Measurements from ENCODE around the gene TIA1. TPM values are rescaled to one million over a fixed set of nuclear protein-coding genes. Genes with fewer than 3 reads are reported as not detected.
"Not testable (repeated sequence)": the region's sequence is repeated elsewhere in the genome, so short reads cannot be mapped to it uniquely, and the experiment has no call there.

The TIA1 gene
- total RNA-seq, 4 donors from 2014 or later = 31.2 to 115 (median 58.0) TPM

DNA sequence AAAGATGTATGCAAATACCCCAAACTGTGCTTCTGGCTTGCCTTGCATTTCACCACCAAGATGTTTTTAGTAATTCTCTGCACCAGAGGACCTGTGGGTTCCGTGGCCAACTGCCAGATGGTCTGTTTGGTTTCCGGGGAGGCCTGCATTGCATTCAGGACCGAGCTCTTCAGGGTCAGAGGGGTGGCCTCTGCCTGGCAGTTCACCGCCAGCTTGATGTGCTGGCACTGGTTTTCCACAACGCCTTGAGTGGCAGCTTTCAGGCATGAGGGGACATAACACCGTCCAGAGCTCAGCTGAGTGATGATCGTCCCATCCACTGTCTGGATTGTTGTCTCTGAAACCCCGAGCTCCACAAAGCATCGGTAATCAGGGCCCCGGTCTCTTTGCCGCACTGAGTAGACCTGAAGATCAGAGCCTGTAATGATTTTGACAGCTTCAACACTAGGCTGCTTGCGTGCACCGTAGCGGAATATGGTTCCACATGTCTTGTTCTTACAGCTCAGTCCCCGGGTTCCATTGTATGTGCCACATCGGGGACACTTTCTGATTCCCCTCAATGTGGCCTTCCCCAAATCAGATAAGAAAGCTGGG lies 67.0 kb downstream of the TIA1 start:
- Histone ChIP-seq H3K4me1 (no peaks in the 10 kb centered on the region), H3K4me3 (no peak overlapping the region), H3K27ac (no peak overlapping the region), H3K36me3 (peaks cover 50% of the 10 kb centered on the region), H3K27me3 (no peaks in the 10 kb centered on the region), H3K9me3 (no peaks in the 10 kb centered on the region)
- TF ChIP-seq POLR2AphosphoS5 (IDR thresholded peaks at IDR 0.05) = no peak
- TF ChIP-seq, protein P1, sequence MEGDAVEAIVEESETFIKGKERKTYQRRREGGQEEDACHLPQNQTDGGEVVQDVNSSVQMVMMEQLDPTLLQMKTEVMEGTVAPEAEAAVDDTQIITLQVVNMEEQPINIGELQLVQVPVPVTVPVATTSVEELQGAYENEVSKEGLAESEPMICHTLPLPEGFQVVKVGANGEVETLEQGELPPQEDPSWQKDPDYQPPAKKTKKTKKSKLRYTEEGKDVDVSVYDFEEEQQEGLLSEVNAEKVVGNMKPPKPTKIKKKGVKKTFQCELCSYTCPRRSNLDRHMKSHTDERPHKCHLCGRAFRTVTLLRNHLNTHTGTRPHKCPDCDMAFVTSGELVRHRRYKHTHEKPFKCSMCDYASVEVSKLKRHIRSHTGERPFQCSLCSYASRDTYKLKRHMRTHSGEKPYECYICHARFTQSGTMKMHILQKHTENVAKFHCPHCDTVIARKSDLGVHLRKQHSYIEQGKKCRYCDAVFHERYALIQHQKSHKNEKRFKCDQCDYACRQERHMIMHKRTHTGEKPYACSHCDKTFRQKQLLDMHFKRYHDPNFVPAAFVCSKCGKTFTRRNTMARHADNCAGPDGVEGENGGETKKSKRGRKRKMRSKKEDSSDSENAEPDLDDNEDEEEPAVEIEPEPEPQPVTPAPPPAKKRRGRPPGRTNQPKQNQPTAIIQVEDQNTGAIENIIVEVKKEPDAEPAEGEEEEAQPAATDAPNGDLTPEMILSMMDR (IDR thresholded peaks at IDR 0.05) = no peak
- TF ChIP-seq POLR2A (IDR thresholded peaks at IDR 0.05) = no peak
- no peak for TF ChIP-seq EP300 (IDR thresholded peaks at IDR 0.05)
- WGBS = 94% methylated on average over 14 of the region's 16 CpGs
- DNase-seq (ENCODE audit: low spot score in 2 of 2) = no peak

DNA sequence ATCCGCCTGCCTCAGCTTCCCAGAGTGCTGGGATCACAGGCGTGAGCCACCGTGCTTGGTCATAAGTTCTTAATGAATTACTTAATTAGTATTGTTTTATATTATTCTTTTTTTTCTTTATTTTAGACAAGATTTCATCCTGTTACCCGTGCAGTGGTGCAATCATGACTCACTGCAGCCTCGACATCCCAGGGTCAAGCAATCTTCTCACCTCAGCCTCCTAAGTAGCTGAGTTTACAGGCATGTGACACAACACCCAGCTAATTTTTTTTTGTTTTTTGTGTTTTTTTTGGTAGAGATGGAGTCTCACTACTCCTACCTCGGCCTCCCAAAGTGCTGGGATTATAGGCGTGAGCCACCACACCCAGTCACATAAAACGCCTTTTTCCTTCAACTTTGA lies 74.9 kb downstream of the TIA1 start:
- H3K27ac ChIP-seq = no peak overlapping the region
- no peaks in the 10 kb centered on the region for H3K9me3 ChIP-seq
- DNase-seq (ENCODE audit: low spot score in 2 of 2) = no peak
- H3K36me3 ChIP-seq = peaks cover 82% of the 10 kb centered on the region
- no peak overlapping the region for H3K4me3 ChIP-seq
- TF ChIP-seq POLR2A (IDR thresholded peaks at IDR 0.05) (no peak), EP300 (IDR thresholded peaks at IDR 0.05) (no peak), POLR2AphosphoS5 (IDR thresholded peaks at IDR 0.05) (no peak)
- TF ChIP-seq, protein P1 (IDR thresholded peaks at IDR 0.05) = no peak
- WGBS = 94% methylated on average over 8 of the region's 8 CpGs
- no peaks in the 10 kb centered on the region for H3K27me3 ChIP-seq
- H3K4me1 ChIP-seq = no peaks in the 10 kb centered on the region

DNA sequence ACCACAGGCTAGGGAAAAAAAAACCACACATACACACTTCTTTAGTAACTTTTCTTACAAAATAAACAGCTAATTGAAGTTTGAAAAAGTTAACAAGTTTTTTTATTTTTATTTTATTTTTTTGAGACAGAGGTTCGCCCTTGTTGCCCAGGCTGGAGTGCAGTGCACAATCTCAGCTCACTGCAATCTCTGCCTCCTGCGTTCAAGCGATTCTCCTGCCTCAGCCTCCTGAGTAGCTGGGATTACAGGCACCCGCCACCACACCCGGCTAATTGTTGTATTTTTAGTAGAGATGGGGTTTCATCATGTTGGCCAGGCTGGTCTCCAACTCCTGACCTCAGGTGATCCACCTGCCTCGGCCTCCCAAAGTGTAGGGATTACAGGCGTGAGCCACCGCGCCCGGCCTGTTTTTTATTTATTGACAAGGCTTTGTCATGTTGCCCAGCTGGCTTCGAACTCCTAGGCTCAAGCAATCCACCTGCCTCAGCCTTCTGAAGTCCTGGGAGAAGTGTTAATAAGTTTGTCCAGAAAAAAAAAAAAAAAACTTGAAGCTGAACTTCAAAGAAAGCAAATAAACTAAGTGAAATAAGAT lies 78.7 kb downstream of the TIA1 start:
- not testable (repeated sequence) for DNase-seq (ENCODE audit: low spot score in 2 of 2); H3K27me3 ChIP-seq; H3K4me3 ChIP-seq; H3K27ac ChIP-seq; H3K9me3 ChIP-seq; H3K4me1 ChIP-seq
- WGBS = 95% methylated on average over 11 of the region's 11 CpGs
- peaks cover 83% of the 10 kb centered on the region for H3K36me3 ChIP-seq

DNA sequence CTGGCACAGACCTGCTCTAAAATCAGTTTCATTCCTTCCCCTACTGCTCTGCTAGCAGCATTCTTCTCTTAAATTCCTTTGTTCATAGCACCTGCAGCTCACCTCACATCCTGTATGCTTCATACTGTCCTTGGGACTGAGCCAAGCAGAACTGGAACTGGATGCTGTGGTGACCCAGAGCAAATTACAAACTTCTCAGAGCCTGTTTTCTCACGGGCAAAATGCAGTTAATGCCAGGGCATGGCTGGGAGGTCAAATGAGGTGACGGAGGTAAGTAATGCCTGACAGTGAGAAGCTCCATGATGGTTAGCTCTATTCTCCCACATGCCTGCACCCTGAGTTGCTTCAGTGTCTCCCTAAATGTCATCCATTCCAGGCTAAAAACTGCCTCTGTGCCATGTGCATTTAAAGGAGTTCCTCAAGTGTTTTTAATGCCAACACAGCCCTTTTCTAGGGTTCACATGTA lies 87.3 kb downstream of the TIA1 start:
- TF ChIP-seq, protein P1 (IDR thresholded peaks at IDR 0.05) = no peak
- no peak for TF ChIP-seq POLR2AphosphoS5 (IDR thresholded peaks at IDR 0.05)
- no peak for TF ChIP-seq POLR2A (IDR thresholded peaks at IDR 0.05)
- no peak for TF ChIP-seq EP300 (IDR thresholded peaks at IDR 0.05)
- WGBS = 71% methylated on average over 2 of the region's 2 CpGs
- peaks cover 80% of the 10 kb centered on the region for H3K36me3 ChIP-seq
- H3K27ac ChIP-seq = no peak overlapping the region
- H3K9me3 ChIP-seq = no peaks in the 10 kb centered on the region
- DNase-seq (ENCODE audit: low spot score in 2 of 2) = no peak
- no peak overlapping the region for H3K4me3 ChIP-seq
- H3K27me3 ChIP-seq = no peaks in the 10 kb centered on the region
- H3K4me1 ChIP-seq = no peaks in the 10 kb centered on the region

DNA sequence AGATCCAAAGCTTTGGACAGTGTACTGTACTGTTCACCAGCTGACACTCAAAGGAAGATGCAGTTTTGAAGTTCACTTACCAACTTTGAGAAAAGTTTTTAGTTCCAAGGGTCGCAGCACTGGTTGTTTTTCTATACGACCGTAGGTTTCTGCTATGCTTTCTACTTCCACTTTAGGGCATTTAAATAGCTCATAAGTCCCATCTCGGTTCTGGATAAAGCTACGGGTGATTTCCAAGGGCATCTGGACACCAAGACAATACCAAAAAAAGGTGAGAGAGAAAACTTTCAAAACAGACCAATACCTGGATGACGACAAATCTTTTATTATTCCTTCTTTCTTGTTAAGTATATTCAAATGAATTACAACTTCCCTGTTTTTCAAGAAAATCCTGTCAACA lies 87.9 kb downstream of the TIA1 start:
- Histone ChIP-seq H3K9me3 (no peaks in the 10 kb centered on the region), H3K36me3 (peaks cover 74% of the 10 kb centered on the region), H3K27me3 (no peaks in the 10 kb centered on the region), H3K27ac (no peak overlapping the region), H3K4me3 (no peak overlapping the region), H3K4me1 (no peaks in the 10 kb centered on the region)
- TF ChIP-seq POLR2AphosphoS5 (IDR thresholded peaks at IDR 0.05) = no peak
- no peak for TF ChIP-seq EP300 (IDR thresholded peaks at IDR 0.05)
- TF ChIP-seq, protein P1 (IDR thresholded peaks at IDR 0.05) = no peak
- no peak for TF ChIP-seq POLR2A (IDR thresholded peaks at IDR 0.05)
- DNase-seq (ENCODE audit: low spot score in 2 of 2) = no peak
- WGBS = 93% methylated on average over 6 of the region's 6 CpGs

Other genes with a start within 250 kb of the TIA1 start
- gene PCBP1, start 161.2 kb downstream of the TIA1 start, total RNA-seq = 100 to 1,000 TPM; 189 to 236 (median 222) TPM
- gene C2orf42, start 57.6 kb downstream of the TIA1 start, total RNA-seq = 10 to 100 TPM; 12.4 to 21.6 (median 15.3) TPM
- 10 to 100 TPM; 34.4 to 57.2 (median 48.1) TPM for gene PCYOX1, start 9.5 kb upstream of the TIA1 start, total RNA-seq
- gene SNRPG, start 45.1 kb upstream of the TIA1 start, total RNA-seq = 10 to 100 TPM; 47.3 to 63.1 (median 55.7) TPM
- 10 to 100 TPM; 20.8 to 30.9 (median 26.4) TPM for gene FAM136A, start 53.4 kb upstream of the TIA1 start, total RNA-seq